HG03095 (cell line): ENCODE data around the gene MAML3.

Experiments used
- ATAC-seq: cut with Tn5 transposase; IDR thresholded peaks from one replicate; pipeline ENCODE4 v1.9.1; 2021; ENCODE audit warnings: moderate library complexity; ENCODE audit not compliant: unreplicated experiment

MAML3 gene

DNA sequence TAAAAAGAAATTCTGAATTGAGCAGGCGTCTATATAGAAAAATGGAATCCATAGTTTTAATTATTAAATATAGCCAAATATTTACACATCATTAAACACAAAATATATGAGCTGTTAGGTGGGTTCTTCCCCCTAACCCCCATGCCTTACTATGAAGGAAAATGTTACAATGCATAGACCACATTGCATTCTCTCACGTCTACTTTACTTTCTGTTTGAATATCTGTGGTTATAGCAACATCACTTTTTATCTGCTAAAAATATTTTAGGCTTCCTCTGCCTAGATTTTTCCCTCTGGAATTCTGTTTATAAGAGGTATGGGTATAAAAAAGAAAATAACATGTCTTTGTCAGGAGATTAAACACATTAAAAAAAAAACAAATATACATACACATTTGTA lies 73.1 kb downstream of the MAML3 start:
- ATAC-seq: no peak

DNA sequence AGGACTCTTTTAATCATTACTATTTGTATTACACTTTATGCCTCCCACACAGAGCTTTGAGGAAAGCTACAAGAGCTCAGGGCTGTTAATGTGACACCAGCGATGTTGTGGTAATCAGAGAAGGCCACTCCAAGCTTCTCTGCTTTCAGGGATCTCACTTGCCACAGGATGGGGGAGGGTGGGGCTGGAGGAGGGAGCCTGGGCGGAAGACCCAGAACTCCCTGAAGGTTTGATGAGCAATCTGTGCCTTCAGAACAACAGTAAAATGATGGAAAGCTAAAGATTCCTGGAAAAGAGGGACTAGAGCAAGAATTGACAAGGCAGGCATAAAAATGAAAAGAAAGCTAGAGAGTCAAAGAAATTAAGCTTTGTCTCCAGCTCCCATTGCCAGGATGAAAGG lies 75.6 kb downstream of the MAML3 start:
- ATAC-seq: no peak

DNA sequence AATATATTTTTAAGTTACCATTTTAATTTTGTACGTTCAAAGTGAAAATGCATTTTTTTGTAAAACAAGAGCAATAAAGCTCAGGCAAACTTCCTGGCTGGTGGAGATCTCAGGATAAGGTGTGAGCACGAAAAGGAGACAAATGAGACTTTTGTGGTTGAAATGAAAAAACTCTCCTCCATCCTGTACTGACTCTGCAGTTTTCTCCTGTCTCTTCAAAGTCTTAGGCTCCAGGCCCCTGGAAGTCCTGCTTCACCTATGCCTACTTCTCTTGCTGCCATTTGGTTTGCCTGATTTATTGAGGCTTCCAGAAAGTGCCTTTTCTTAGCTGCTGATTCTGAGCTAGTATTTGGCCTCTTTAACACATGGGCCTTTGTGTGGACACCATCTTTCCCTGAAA lies 77.7 kb downstream of the MAML3 start:
- no peak for ATAC-seq

DNA sequence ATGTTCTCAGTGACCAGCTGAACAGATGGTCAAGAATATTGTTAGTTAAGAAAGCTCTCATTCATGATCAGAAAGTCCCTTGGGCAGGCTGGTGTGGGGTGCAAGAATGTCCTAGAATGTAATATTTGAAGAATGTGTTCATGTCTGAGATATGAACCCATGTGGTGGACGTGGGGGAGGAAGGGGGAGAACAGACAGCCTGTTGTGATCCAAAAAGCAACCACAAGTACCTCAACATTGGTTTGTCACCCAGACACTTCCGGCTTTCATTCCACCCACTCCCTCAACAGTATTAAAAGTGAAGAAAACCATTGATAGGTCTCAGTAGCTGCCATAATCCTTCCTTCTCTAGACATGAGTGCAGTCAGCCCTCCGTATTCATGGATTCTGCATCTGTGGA lies 82.2 kb downstream of the MAML3 start:
- peak; percentile 81 for ATAC-seq

DNA sequence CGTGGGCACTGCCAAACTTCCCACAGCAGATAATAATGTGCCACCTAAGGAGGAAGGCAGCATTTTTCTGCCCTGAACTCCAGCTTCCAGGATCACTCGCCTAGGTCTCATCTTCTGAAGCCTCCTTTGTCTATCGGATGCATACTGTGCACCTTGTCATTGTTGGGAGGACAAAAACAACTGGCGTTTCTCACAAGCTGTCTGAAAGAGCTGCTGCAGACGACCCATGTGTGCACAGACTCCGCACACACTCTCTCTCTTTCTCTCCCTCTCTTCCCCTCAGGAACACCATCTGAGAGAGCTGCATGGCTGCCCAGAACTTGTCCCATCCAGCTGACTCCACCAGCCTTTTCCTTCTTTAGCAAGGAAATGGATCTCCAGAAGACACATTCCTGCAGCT lies 83.0 kb downstream of the MAML3 start:
- ATAC-seq: no peak

DNA sequence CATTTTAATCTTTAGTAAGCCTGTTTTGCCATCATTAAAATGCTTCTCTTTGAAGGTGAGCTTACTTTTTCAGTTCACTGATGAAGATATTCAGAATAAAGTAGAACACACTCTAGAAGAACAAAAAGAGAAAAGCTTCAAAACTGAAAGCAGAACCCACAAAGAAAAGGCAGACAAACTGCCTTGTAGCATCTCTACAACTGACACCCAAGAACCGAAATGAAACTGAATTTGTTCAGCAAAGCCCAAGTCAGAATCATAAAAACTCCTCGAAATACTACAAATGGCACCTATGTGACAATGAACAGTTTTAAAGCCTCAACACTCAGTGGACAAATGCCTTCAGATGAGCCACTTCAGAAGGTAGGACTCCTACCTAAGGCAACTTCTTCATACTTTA lies 83.6 kb downstream of the MAML3 start:
- no peak for ATAC-seq

DNA sequence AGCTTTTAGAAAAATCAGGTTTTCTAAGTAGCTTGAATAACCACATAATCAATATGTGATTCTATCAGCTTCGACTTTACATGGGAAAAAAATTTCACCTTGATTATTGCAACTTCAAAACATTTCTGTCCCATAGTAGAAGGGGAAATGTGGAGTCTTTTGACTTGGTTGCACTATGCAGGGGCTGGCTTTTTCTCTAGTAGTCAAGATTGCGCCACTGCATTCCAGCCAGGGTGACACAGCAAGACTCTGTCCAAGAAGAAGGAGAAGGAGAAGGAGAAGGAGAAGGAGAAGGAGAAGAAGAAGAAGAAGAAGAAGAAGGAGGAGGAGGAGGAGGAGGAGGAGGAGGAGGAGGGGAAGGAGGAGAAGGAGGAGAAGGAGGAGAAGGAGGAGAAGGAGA lies 84.9 kb downstream of the MAML3 start:
- no peak for ATAC-seq

DNA sequence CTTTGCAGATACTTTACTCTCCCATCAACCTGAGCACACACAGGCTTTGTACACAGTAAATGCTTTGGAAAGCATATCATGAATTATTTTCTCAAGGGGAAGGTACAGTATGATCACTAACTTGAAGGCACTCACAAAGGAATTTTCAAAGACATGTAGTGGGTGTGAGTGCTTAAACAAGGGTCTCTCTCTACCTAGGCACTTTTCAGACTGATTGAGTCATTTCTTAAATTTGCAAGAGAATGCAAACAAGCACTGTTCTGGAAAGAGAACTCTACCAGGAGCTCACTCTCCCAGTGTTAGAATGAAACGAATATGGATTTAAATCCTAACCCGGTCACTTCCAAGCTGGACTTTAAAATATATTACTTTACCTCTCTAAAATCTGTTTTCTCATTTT lies 85.7 kb downstream of the MAML3 start:
- no peak for ATAC-seq

DNA sequence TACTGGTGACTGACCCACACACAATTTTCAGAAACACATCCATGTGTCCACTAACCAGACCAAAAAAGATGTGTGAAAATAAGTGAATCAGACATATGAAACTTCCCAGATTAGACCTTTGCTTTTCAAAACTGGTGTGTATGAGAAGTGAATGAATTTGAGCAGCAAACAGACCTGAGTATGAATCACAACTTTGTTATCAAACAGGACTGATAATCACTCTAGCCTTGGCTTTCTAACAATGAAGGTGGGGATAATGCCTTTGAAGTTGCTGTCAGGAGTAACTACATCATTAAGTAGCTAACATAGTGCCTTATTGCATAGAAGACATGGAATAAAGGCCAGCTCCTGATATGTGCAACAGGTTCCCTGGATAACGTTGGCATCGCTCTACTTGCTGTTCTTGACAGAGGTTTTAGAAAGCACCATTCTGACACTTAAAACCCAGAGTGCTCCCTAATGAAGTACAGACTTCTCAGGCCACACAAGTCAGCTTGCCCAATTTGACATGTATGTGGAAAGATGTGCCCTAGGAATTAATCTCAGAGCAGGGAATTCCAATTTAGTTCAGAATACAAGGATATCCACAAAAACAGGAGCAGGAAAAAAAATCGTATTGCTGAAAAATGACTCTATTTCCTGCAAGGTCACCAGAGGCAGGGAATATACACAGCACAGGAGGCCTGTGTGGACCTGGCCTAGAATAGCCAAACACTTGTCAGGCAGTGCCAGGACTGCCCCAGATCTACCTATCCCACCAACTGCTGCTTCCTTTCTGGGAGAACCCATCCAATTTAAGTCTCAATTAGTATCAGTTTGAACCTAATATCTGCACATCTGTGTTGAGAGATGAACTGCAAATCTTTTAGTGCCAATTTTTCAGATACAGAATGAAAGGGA lies 87.7 kb downstream of the MAML3 start:
- ATAC-seq: no peak

DNA sequence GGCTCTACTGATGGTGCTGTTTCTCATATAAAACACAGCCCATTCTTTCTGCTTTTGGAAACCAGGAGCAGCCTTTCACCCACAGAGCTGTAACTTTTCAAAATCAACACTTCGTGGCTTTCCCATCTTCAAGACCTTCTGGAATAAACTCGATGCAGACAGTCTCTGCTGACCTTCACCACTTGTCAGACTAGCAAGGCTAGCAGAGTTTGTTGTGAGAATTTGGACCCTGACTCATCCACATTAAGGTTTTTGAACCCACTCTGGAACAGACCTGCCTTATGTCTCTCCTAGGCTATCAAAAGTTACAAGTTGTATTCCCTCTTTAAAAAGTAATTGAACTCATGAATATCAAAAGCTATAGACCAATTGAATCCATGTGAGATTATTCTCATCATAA lies 88.6 kb downstream of the MAML3 start:
- no peak for ATAC-seq

DNA sequence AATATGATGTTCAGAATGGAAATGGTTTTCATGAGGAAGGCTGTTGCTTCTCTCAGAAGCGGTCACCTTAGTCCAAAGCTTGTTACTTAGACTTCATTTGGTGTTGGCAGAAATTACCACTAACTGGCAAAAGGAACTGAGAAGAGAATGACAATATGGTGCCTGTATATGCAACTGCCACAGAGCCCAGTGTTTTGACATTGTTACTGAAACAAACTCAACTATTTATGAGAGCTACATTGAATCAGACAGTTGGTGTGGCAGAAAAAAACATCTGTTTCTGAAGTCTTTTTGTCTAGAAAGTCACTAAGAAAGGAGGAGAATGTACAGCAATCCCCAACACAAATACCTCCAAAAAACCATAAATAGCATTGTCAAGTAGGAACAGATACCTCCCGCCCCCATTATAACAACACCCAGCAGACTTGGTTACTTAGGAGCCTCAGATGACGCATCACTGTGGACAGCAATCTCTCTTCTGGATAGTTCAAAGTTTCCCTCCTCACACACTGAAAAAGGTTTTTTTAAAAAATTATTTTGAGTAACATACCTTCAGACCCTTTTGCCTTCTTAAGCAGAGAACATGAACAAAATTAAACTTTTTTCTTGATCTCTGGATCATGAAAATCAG lies 92.2 kb downstream of the MAML3 start:
- no peak for ATAC-seq

DNA sequence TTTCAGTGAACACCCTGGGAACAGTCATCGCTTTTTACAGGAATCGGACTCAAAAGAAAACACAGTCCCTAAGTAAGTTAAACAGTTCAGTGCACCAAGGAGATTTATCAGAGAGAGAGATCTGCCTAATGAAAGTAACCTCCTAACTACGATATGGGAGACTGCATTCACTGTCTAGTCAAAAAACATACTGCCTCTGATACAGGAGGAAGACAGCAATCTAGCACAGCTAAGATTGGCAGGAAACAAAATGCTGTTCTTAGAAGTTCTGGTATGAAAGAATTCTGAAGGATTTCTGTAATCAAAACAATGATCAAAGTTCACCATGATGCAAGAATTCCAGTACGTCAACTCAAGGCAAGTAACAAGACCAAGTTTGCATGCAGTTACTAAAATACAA lies 92.8 kb downstream of the MAML3 start:
- ATAC-seq: no peak

DNA sequence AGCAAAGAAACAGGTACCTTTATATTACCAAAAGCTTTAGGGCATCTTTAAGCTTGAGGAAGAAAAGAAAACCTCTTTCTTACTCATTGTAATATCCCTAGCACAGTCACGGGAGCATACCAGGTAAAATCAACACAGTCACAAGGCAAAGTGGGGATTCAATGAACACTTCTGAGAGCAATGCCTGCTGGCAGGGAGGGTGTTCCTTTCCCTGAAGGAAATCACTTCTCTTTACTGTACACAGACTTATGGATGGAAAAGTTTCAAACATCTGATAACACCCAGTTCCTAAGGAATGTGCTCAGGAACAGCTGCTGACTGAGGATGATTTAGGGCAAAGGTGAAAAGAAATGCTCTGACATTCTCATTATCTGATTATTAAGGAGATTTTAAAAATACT lies 94.8 kb downstream of the MAML3 start:
- no peak for ATAC-seq

DNA sequence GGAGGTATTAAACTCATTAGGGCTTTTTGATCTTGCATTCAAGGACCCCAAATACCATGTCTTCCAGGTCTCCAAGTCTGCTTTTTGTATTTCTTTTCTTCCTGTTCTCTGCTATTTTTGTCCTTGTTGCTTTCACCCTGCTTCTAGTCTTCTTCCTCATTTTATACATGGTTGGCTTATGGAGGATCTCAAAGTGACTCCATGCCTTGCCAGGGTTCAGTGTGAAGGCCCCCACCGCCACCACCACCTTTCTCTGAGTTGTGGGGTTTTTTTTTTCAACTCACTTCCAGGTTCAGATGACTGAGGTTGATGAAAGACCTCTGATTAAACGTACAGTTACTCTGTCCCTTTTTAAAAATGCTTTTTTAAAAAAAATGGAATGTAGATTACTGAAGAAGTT lies 96.3 kb downstream of the MAML3 start:
- ATAC-seq: no peak

DNA sequence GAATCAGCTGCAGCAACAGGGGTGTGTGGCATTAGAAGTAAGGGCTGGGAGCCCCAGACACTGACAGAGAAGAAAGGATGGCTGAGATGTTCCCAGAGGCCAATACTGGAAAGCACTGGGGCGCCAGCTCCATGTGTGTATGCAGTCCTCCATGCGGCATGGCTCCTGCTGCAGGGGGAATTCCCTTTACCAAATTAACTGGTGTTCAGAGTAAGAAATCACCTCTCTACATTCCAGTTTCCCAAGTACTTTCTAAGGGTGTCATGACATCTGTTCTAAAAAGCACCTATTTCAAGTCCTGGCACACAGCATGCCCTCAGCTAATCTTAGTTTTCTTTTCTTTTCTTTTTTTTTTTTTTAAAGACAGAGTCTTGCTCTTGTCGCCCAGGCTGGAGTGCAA lies 98.0 kb downstream of the MAML3 start:
- ATAC-seq: no peak

DNA sequence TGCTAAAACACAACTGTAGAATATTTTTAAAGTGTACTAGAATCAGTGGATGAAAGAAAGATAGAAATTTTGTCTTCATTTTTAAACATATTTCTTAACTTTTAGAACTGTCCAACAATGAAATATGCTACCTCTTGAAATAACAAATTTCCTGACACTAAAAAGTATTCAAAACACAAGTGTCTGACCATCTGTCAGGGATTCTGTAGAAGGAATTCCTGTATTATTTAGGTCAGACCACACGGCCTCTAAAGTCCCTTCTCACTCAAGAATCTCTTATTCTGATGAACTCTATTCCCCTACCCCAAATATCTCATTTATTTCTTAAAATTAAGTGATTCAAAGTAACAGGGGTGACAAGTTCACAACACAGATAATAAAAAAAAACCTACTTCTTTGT lies 99.1 kb downstream of the MAML3 start:
- no peak for ATAC-seq

DNA sequence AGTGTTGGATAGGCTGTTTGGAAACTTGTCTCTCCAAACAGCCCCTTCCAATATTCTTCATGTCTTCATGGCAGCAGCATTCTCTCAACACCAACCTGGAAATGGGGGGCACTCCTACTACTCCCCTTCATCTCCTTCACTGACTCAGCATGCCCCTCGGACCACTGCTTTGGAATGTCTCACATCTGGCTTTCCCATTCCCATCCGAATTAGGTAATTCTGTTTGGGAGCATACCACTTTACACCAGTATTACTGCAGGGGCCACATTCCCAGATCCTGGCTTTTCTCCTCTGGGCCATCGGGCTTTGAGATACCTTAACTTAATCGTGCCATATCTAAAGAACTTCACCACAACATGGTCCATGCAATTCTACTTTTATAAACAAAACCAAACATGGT lies 100.8 kb downstream of the MAML3 start:
- no peak for ATAC-seq

DNA sequence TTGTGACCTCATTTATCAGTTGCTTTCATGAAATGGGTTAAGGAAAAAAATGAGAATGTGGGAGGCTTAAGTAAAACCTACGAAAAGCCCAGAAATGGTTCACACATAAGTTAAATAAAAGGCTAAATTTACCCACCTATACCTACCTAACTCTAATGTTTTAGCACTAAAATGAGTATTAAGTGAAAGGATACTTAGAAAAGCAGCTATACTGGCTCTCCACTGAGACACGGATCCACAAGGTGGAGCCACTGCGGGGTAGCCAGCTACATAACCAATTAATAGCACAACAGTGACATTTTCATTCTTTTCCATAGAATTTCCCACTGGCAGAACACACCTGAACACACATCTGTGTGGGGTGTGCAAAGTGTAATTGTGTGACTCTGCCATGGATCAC lies 101.9 kb downstream of the MAML3 start:
- no peak for ATAC-seq

DNA sequence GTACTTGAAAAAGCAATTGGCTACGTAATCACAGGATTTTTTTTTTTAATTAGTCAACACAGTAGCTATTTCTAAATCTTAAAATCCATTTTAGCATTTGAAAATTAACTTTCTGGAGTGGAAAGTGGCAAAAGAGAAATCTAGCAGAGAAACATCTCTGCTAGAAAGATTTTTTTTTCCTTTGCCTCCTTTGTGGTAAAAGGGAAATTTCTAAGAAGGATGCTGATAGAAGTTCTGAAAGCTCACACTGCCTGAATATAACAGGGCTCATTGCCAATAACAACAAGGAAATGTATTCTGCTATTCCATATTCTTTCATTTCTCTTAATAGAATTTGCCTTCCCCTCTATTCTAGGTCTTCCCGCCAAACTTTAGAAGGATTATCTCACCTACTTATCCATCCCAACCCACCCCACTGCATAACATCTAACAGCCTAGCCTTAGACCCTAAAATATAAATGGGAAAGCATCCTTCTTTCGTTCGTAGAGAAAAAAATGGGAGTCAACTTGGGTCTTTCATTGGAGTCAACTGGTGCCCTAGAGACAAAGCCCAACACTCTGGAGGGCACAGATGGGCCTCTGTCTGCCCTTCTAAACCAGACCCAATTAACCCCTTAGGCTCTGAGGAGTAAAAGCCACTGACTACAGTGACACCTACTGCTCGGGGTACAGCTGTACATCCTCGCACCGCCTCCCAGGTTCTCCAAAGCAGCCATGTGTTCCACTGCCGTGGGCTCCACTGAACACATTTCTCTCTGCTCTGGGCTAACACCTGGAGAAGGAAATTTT lies 103.9 kb downstream of the MAML3 start:
- no peak for ATAC-seq

DNA sequence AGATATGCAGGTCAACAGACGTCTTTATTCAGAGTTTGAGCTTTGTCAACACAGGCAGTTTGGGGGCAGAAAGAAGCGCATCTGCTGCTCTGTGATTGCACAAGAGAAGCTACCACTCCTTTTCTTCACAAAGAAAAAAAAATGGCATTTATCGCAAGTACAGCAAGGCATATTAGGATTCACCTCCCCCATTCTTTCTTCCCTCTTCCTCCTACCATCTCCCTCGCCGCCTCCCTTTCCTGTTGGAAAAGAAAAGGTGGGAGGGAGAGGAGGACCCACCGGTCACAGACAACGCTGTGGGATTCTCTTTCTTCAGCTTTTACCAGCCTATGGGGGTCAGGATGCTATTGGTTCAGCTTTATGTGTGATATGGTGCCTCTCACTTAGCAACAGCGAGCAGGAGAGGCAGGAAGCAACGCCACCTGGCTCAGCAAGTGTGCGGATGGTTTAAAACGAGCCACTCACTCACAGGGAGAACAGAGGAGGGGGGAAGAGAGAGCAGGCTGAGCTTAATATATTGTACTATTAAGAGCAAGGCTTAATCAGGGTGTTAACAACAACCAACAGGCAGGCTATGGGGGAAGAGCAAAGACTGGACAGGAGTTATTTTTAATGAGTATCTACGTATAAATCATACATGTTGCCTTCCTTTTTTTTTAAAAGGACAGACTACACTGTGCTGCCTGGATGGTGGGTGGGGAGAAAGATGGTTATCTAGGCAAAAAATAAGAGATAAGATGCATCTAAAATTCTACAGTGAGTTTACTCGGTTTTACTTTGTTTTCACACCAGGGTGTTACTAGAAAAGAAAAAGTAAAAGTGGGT lies 104.7 kb downstream of the MAML3 start:
- peak; percentile 65 for ATAC-seq

DNA sequence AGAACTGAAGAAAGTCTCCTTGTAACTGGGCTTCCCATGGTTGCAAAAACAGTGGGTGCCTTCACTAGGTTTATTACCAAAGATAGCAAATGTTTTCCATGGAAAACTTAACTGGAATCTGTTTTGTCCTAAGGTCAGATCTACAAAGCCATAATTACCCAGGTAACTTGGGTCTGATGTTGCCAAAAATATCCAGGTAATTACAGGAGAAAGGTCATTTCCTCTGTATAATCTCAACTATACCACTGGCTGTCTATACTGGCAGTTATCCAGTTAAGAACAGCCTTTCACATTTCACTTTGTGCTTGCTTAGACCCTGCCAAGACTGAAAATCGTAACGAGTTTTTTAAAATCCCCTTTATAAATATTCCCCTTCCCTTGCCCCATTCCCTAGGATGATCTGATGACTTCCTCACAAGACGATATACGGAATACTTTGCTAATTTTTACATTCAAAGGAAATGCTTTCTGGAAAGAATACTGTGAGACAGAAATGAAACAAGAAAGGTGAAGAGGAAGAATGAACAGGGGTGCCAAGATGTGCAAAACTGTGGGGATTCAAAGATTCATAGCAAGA lies 105.5 kb downstream of the MAML3 start:
- no peak for ATAC-seq
